T1000 (cell line): ENCODE measurements around the gene CAB39.

Experiments used
- DNase-seq: peaks from one replicate; lab custom pipeline; 2025; ENCODE audit warnings: mixed read lengths; lab: John Stamatoyannopoulos, UW

The CAB39 gene

DNA sequence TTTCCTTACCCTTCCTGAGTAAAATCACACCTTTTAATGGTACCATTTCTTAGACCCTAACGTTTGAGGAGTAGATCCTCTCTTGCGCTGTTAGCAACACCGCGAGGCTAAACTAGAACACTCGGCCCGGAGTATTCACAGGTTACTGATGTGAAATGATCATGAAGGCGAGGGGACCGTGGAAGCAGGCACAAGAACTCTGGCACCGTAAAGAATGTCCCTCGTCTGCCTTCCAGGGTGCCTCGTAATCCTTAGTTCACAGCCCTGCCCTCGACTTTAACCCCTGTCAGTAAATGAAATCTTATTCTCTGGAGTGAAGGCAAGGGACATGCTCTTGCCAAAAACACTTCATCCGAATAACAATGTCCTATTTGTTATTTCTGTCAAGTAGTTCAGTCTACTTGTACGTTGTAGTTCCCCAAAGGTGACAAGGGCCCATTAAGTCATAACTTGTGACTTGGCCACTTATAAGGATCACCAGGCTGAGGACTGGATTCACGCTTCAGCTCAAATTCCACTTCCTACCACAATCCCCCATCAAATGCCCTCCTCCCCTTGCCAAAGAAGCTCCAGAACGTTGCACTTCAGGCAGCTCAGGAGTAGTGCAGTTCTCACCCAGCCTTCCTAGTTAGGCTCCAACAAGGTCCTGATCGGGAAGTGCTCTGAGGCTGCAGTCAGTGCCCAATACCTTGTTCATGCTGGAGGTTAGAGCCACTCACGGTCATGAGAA, 108.8 kb downstream of the CAB39 start:
- DNase-seq = no peak

DNA sequence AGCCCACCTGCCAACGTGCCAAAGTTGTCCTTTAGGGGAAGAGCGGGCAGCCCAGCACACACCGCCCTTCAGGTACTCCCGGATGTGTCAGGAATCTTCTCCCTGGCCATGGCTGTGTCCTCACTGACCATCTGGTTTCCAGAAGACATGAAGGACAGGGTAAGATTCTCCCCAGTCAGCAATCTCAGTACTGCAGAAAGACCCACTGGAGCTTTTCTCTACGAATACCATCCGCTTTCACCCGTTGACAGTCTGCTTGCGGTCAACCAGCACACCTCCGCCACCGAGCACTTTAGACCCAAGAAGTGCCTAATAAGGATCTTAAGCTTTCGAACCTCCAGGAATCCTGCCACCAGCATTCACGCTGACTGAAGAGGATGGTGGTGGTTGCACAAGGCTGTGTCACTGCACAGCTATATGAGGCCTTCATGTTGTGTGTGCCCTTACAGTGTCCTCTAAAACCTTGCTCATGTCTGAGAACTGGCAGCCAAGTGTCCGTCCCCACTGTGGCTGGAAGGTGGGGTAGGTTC, 109.4 kb downstream of the CAB39 start:
- no peak for DNase-seq

DNA sequence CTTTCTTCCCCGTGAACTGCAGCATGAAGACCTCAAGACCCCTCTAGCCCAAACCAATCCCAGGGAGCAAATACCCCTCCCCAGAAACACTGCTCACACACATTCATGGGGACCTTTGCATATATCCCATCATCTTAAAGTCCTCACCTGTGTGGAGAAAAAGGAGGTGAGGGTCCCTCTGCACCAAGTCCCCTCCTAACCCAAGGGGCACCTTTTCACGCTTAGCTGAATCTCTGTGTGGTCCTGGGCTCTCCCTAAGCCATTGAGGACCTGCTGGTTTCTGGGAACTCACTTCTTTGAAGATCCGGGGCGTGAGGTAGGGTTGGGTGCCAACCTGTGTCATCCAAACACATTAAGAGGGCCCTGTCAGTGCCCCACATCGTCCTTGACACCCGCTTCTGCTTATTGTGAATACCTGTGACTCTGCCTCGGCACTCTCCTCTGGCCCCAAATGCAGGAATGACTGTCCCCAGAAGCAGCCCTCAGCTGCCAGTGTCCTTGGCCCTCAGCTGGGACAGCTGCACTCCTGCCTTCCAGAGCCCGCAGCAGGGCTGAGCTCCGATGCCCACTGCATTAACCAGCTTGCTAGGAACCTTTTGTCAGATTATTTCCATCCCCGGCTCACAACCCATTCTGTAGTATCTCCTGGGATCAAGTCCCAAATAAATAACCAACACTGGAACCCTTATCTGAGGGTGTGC, 110.8 kb downstream of the CAB39 start:
- DNase-seq = no peak

DNA sequence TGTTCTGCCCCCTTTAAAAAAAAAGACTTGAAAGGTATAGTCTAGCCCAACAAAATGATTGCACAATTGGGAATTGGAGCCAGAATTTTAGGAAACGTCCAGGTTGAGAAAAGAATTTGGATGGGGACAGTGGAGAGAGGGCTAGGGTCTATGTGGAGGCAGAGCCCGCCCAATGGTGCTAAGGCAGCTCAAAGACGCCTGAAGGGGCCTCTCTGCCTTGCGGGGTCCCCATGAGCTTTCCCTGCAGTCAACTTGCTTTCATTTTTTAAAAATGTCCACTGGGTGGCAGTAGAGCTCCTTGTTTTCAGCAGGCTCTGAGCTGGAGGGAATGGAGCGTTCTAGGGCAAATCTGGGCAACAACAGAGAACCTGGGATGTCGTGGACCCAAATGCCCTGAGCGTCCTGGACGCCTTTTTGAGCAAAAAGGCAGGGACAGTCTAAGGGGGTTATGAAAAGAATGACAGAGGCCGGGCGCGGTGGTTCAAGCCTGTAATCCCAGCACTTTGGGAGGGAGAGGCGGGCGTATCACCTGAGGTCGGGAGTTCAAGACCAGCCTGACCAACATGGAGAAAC, 111.8 kb downstream of the CAB39 start:
- DNase-seq = peak; percentile 49

DNA sequence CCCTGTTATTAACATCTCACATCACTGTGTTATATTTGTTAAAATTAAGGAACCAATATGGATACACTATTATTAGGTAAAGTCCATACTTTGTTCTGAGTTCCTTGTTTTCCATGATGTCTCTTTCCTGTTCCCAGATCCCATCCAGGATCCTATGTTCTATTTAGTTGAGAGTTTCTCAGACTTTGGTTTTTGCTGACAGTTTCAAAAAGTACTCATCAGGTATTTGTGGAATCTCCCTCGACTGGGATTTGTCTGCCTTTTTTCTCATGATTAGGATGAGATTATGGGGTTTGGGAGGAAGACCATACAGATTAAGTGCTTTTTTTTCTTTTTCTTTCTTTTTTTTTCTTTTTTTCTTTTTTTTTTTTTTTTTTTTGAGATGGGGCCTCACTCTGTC, 112.7 kb downstream of the CAB39 start:
- no peak for DNase-seq

DNA sequence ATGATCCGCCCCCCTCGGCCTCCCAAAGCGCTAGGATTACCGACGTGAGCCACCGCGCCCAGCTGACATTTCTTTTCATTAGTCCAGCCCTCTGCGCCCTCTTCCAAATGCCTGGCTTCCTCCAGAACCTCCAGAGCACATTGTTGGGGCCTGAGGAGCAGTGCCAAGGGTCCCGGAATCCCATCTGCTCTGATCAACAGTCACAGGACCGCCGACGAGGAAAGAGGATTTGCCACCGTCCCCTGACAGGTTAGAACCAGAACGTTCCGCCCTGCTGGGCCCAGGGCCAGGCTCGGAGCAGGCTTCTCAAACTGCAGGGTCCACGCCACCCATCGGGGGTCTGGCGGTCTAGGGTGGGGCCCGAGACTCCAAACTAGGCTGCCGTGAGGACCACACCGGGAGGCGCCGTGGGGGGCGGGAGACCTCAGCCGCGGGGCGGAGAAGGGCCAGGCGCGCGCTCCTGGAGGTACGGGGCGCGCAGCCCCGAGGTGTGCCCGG, 115.2 kb downstream of the CAB39 start:
- DNase-seq = no peak

DNA sequence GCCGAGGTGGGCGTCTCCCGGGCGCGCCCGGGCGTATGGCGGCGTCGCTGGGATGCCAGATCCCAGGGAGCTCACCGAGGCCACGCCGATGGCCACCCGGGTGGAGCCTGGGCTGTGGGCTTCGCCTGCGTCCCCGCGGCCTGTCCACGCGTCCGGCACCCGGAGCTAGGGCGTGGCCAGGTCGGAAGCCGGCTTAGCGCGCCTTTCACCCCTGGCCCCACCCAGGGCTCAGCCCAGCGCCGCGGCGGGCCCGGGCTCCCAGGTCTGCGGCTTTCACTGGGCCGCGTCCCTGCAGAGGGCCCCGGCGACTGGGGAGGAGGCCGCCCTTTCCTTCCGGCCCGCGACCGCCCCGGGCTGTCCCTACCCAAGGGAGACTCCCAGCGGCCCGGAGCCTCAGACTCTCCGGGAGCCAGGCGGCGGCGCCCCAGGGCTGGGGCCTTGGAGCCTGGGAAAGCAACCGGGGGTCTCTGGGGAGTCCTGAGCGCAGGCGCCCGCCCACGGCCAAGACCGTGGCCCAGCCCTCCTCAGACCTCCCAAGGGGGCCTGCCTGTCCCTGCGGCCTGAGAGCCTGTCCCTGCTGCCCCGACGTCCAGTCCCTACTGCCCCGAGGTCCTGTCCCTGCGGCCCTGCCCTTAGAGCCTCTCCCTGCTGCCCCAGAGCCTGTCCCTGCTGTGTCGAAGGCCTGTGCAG, 115.8 kb downstream of the CAB39 start:
- no peak for DNase-seq

DNA sequence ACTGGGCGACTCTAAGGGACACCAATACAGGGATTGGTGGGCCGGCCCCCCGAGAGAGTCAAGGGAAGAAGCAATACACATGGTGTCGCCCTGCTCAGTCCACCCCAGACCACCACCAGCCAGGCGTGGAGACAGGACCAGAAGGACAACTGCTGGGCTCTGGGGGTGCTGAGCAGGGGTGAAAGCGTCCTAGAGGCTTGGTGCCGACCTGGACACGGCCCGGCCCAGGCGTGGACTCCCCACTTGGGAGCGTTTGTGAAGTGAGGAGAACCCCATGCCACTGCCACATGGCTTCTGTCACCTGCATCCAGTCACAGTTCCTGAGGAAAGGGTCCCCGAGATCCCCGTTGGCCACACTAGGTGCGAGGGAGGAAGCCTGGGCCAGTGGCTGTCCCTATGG, 116.7 kb downstream of the CAB39 start:
- DNase-seq = no peak

DNA sequence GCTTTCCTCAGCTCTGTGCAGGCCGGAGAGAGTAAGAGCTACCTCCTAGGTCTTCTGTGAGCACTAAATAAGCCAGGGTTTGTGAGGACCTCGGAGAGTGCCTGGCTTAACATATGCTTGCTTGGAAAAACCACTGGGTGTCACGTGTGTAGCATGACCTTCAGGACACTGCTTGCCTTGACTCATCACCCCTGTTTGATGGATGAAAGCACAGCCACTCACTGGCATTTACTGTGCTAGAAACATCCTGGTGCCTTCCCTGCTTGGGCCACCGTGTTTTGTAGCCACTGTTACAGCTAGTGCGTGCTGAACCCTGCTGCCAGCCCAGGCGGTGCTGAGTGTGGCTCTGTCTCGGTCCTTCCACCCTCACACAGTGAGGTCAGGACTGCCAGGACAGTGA, 117.3 kb downstream of the CAB39 start:
- DNase-seq = peak; percentile 9

DNA sequence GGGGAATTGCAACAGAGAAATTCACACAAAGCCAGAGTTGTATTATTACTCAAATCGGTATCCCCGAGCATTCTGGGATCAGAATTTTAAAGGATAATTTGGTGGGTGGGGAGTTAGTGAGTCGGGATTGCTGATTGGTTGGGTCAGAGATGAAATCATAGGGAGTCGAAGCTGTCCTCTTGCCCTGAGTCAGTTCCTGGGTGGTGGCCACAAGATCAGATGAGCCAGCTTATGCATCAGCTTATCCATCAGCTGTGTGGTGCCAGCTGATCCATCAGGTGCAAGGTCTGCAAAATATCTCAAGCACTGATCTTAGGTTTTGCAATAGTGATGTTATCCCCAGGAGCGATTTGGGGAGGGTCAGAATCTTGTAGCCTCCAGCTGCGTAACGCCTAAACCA, 117.8 kb downstream of the CAB39 start:
- no peak for DNase-seq

DNA sequence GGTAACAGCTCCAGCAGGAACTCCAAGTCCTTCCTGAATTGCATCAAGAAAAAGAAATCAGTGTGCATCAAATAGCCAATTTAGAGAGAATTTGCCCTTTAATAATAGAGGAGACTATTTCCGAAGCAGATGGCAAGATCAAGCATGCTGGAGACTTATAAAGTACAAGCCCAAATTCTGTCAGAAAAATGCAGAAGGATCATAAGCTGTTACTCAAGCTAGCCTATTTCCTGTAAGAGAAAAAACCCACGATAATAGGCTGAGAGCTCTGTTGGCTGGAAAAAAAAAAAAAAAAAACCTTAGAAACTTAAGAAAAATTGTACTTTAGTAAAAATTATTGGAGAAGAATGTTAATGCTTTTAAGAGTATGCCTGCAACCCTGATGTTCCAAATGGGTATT, 127.7 kb downstream of the CAB39 start:
- no peak for DNase-seq

DNA sequence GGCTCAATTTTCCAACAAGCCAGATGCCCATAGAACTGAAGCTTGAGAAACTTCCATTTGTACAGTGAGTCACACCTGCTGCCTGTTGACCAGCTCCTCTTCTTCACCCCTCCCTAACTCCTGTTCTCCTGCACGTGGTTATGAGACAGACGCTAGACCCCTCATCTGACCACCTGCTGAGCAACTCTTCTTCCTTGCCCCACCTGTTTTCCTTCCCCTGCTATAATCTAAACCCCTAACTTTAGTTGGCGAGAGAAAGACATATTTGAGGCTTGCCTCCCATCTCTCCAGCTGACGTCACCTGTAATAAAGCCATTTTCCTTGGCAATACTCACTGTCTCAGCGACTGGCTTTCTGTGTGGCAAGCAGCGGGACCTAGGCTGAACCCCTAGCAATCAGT, 129.8 kb downstream of the CAB39 start:
- DNase-seq = no peak

DNA sequence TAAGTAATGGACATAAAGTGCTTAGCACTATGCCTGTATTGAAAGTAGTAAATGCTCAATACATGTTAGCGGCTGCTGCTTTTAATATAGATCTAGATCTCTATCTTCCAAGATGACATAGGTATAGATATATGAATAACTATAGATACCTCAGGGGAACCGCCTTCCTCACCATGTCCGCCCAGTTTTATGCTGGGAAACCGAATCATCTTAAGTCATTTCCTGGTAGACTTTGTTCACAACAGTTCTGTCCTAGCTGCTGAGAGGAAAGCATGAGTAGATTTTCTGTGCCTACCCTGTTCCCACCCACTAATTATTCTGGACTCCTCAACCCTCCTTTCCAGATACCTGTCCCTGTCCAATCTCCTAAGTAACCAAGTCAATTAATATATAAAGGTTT, 130.5 kb downstream of the CAB39 start:
- DNase-seq = no peak

DNA sequence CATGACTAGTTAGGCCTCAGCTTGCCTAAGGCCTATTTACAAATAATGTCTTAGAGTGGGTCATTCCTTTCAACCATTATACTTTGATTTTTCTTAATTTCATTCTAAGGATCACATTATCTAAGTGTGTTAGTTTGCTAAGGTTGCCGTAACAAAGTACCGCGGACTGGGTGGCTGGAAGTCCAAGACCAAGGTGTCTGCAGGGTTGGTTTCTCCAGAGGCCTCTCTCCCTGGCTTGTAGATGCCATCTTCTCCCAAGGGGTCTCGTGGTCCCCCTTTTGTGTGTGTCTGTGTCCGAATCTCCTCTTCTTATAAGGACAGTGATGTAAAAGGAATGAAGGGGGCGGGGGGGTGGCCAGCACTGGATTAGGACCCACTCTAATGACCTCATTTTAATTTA, 133.7 kb downstream of the CAB39 start:
- no peak for DNase-seq

DNA sequence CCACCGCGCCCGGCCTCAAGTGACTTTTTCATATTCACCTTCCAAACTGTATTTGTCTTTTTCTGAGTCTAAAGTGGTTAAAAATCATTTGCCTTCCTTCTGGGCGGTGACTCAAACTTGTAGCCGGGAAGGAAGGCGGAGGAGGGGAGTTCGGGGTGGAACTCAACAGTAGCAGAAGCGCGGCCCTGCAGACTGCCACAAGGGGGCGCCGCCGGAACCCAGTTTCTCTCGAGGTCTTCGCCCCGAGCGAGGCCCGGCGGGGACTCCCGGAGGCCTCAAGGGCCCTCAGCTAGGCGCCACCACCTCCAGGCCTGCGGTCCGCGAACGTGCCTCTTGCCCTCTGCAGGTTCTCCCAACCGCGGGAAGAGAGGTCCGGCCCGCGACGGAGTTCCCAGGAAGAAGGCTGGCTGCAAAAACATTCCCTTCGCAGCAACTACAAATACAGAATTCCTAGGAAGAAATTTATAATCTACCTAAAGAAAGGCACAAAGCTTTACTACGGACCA, 135.3 kb downstream of the CAB39 start:
- DNase-seq = peak; percentile 27

DNA sequence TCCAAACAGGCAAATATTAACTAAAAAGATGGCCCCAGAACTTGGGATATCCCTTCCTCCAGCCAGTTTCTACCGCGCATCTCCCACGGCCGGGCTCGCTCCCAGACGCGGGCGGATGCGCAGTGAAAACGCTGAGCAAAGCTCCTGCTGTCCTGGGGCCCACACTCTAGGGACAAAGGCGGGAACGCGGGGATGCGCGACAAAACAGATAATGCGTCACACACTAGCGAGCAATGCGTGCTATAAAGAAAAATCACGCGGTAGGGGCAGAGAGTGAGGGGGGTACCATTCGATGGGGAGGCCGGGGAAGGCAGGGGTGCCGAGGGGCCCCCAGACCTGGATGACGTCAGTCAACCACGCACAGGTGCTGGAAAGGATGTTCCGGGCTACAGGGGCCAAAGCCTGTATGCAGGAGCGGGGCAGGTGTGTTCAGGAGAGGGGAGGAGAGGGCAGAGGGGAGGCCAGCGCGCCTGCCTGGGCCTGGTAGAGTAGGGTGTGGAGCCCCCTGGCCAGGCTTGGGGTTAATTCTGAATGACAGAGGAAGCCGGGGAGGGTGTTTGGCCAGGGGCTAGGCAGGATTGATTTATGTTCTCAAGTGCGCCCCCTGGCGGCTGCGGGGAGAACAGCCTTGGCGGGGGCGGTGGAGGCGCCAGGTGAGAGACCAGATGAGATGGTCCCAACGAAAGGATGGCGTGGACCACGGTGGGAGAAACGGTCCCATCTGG, 137.2 kb downstream of the CAB39 start:
- no peak for DNase-seq

DNA sequence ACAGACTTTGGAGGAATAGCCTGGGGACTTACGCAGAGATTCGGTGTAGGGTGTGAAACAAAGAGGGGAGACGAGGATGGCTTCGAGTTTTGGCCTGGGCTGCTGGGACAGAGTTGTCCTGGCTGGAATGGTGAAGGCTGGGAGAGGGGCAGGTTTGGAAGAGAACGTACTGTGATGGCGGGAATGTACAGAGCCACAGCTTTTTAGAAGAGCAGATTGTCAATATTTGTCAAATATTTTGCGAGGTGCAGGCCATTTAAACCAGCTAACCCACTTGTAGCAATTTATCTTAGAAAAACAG, 137.7 kb downstream of the CAB39 start:
- DNase-seq = no peak

DNA sequence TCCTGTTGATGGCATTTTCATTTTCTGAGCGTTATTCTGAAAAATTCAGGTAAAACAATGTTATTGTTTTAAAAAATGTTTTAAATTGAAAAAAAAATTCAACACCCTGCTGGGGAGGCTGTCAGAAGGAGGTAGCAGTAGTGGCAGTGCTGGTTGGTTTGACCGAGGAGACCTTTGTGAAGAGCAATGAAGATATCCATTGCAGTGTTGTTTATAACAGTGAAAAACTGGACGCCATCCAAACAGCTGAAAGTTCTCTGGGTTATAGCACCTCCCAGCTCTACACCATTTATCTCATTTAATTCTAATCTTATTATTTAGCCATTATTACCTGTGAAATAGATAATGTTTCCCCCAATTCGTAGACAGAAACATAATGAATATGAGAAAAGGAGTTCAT, 139.5 kb downstream of the CAB39 start:
- no peak for DNase-seq

DNA sequence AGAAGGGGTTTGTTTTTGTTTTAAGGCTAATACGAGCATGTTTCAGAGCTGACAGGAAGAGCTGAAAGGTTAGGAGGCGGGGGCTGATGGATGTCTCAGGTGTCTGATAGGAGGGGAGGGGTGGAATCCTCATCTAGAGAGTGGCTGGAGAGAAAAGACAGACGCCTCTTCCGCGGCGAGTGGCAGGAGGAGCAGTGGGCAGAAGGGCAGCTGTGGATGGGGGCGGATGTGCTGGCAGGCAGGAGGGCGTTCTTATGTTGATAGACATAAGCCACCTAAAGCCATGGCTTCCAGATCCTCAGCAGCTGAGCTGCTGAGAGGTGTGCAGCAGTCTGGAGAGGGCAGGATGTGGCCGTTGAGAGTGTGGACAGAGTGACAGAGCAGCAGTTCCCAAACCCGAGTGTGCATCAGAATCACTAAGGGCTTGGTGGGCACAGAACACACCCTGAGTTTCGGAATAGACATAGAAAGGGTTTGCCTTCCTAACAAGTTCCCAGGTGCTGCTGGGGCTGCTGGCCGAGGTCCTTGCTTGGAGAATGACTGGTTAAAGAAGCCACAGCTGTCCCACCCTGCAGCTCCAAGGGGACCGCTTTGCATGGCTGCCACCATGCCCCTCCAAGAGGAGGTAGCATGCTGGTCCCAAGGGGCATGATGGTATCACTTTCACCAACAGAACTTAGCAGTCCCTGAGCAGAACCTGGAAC, 149.1 kb downstream of the CAB39 start:
- no peak for DNase-seq

DNA sequence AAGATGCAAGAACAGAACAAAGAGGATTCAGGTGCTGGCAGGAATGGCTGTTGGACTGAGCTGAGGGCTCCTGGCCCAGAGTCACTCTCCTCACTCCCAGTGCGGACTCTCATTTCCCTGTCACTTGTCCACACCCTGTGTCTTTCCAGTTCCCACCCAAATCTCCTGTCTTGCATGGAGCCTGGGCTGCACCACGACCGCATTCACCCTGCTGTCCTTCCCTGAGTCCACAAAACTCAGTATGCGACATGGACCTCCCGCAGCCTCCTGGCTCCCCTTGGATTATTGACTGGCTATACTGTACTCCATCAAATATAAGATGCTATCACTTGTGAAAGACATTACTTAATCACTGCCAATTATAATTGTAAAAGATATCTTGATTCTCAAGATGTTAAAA, 149.7 kb downstream of the CAB39 start:
- no peak for DNase-seq

DNA sequence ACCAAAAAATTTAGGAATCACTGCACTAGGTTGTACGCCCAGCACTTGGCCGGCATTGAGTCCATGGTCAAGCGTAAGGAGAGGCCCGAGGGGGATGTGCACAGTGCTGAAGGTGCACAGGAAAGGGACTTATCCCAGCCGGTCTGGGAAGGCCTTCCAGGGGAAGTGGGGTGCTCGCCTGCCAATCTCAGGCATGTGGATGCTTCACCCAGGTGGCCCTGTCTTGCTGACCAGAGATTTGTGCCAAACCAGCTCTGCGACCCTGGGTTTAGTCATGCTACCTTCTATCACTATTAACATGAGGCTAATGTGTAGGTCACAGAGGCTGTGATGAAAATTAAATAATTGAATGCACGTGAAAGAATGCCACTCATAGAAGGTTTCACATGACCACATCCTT, 150.4 kb downstream of the CAB39 start:
- no peak for DNase-seq
